HG03060 (cell line): Measurements from ENCODE around the gene AKAP6.

ENCODE experiments used
- ATAC-seq: cut with Tn5 transposase; IDR thresholded peaks from one replicate; pipeline ENCODE4 v1.9.1; 2021; ENCODE audit warnings: low read depth, moderate number of reproducible peaks; ENCODE audit not compliant: unreplicated experiment

AKAP6 gene

GRCh38 chr14:32639208-32639607 lies 310.1 kb downstream of the AKAP6 start:
- no peak for ATAC-seq

DNA sequence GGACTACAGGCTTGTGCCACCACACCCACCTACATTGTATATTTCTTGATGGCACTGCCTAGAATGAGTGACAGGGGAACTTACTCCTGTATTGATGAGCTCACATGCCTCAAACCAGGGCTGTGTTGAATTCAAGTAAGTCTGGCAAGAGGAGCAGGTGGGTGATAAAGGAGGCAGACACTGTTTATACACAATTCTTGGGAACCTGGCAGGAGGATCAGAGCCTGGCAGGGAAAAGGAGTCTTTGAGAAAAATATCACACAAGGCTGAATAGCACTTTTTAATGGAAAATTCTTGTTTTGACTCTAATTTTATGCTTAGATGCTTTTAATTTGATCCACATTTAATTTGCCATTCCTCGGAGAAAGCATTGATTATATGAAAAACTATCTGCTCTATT lies 316.5 kb downstream of the AKAP6 start:
- no peak for ATAC-seq

DNA sequence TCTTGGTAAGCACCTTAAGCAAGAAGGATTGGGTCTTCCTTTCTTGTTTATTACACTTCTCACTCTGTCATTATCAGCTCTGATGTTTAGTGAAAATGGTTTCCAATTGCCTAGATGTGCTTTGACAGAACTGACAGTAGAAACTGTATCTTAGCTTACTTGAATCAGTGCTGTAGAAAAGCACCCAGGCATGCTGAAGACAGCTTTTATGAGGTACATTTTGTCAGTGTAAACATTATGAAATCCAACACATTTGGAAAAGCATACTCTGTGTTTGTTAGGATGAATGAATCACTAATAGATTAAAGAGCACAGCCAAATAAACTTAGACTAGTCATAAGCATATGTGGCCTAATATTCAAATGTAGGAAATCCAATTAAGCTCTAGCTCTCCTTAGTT lies 319.3 kb downstream of the AKAP6 start:
- no peak for ATAC-seq

- no peak for ATAC-seq
These were observed 320.9 kb downstream of the AKAP6 start for GRCh38 chr14:32650030-32650429.

DNA sequence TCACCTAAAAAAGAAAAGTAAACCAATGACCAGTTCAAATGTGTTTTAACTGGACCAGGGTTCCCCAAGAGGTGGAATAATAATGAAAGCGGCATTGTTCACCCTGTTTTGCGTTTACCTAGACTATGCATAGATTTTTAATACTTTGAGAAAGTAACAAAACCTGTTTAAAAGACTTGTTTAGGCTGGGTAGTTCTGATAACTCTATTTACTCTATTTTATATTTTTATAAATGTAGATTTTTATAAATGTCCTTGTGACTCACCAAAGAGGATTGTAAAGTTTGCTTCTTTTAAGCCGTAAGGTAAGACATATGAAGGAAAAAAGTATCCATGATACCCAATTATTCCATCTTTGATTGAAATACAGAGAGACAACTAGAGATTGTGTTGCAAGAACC lies 321.6 kb downstream of the AKAP6 start:
- no peak for ATAC-seq

GRCh38 chr14:32654106-32654505 lies 325.0 kb downstream of the AKAP6 start:
- no peak for ATAC-seq

DNA sequence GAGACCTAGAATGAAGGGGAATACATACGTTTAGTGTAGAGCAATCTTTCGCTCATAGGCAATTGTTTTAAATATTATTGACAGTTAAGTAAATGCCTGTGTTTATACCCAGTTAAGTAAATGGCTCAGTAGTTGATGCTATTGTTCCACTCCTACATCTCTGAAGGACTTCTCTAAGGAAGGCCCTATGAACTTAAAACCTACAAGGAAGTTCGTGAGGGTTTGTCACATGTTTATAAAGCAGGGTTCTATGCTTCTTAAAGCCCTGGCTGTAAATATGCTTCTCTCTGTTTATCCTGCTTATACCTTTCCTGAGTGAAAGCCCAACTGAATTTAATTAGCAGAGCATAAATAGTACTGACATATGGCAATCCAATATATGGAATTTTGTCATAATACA lies 327.5 kb downstream of the AKAP6 start:
- no peak for ATAC-seq

DNA sequence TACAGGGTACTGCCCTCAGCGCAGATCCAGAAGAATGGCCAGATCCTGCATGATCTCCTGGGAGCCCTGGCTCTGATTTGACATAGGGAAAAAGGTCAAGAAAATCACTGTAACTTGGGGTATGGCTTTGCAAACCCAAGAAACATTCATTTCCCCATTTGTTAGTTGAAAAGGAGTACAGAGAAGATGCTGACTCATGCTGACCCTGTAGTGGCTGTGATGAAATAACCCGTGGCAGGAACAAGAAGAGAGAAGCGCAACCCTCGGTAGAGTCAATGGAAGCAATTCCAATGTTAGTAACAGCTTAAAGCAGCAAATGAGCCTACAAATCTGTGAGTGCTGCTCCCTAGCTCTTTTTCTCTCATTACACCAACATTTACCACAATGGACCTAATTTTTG lies 328.0 kb downstream of the AKAP6 start:
- no peak for ATAC-seq

DNA sequence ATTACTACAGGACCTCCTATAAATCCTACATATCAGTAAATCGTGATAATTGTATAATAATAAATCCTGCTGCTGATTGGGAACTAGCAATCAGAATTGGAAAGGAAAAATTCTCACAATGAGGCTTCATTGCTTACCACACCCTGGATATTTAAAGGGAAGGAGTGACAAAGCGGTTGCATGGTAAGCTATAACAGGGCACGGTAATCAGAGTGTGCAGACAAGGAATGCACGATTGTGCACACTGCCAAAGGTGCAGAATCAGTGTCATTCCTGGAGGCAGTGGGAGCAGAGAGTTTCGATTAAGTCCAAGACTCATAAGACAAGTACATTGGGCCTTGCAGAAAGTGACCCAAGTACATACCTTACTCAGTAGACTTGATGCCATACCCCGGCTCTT lies 332.1 kb downstream of the AKAP6 start:
- ATAC-seq: no peak

DNA sequence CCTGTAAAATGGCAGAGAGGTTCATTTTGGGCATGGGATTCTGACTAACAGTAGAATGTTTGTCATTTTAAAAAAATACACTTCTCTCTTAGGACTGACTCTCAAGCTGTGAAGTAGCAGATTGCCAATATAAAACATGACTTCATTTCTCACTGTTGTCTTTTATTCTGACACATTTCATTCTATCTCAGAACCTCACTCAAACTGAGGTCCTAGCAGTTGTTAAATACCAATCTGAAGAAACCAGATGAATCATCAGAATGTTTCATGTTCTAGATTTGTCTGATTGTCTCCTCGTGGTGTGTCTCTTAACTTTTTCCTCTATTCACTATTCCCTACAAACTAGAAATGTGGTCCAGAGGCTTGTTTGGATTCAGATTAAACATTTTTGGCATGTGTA lies 333.1 kb downstream of the AKAP6 start:
- ATAC-seq: no peak

DNA sequence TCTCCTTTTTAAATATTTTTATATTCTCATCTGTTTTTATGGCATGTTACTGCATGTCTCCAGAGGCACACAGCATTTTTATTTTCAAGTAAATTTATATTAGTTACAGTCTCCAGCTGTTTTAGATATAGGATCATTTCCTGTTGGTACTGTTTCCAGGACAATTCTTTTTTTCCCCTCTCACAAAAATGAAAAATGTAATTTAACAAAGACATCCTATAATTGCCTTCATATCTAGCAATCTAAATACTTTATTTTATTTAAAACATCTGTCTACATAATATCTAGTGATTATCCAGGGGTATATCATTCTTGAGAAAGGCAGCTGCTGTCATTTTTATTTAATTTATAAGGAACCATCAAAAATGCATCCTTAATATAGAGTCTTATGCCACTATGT lies 337.2 kb downstream of the AKAP6 start:
- ATAC-seq: no peak

DNA sequence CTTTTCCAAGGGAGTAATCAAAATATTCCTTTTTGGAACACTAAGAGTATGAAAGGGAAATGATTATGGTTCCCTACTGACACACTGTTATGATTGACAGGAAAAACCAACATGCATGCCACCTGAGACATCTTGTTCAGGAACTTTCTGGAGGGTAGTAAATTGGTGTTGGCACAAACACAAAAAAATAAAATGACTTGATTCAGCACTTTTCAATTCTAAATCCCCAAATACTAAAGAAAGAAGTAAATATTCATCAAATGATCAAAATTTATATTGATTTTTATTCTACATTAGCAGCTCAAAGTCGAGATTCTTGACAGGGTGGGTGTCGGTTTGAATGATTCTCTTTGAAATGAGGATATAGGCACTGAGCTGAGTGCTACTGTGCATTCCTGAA lies 338.2 kb downstream of the AKAP6 start:
- no peak for ATAC-seq

GRCh38 chr14:32667791-32668190 lies 338.7 kb downstream of the AKAP6 start:
- no peak for ATAC-seq

DNA sequence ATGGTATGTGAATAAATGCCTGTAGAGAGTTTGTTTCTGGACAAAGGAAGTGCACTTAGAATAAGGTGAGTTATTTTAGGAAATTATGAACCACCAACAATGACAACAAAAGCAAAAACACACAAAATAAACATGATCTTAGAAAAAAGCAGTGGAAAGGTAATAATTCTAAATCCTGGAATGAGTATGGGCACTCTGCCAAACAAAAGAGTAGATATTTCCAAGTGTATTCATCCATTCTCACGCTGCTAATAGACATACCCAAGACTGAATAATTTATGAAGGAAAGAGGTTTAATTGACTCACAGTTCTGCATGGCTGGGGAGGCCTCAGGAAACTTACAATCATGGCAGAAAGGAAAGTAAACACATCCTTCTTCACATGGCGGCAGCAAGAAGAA lies 340.3 kb downstream of the AKAP6 start:
- no peak for ATAC-seq

DNA sequence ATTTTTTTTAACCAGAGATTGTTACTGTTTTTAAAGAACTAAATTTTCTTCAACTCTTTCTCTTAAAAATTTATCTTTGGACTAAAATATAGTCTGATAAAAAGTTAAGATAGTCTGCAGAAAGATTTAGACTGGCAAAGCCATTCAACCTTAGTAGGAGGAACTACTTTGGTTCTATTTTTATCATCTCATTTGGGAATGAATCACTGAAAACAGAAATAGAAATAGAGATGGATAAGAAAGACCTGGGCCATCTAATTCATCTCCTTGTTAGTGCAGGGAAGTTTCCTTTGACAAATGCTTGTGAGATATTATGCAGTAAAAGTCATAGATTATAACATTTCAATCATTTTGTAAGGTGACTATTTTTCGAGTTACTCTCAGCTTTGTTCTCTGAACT lies 346.3 kb downstream of the AKAP6 start:
- ATAC-seq: no peak

- no peak for ATAC-seq
These were observed 348.2 kb downstream of the AKAP6 start for GRCh38 chr14:32677129-32677780.

- ATAC-seq: no peak
These were observed 349.0 kb downstream of the AKAP6 start for GRCh38 chr14:32678088-32678487.

DNA sequence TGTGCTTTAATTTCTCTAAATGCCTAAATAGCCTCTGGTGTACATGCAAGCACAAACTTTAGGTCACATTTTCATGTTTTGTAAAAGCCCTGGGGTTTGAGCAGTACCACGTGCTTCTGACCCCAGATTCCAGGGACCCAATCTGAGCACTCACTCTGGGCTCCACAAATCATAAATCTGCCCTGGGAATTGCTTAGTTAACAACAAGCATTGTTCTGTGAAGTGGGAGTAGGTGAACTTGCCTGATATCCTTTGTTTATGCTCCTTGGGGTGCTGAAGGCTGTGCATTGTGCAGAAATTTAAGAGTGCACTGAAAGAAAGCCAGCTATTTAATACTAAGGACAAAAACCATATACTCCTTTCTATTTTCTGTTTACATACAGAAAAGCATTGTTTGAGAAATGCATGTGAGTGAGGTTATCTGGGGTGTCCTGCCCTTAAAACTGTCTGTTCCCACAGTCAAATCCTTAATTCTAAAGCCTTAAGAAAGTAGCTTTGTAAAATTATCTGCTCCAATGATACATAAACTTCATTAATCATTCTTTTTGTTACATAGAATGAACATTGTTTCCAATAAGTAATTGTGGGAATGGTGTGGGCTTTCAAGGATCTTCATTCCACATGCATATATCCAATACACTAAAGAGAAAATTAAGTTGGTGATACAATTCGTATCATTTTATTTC lies 351.0 kb downstream of the AKAP6 start:
- ATAC-seq: no peak

DNA sequence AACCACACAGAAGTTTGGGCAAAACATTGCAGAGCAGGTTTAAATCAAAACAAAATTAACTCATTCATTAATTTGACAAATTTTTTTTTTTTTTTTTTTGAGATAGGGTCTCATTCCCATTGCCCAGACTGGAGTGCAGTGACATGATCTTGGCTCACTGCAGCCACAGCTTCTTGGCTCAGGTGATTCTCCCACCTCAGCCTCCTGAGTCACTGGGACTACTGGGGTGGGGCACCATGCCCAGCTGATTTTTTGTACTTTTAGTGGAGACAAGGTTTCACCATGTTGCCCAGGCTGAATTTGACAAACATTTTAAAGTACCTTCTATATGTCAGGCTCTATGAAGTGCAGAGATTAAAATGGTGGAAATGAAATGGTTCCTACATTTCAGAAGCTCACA lies 352.5 kb downstream of the AKAP6 start:
- no peak for ATAC-seq

- no peak for ATAC-seq
These were observed 353.1 kb downstream of the AKAP6 start for GRCh38 chr14:32682214-32682613.

DNA sequence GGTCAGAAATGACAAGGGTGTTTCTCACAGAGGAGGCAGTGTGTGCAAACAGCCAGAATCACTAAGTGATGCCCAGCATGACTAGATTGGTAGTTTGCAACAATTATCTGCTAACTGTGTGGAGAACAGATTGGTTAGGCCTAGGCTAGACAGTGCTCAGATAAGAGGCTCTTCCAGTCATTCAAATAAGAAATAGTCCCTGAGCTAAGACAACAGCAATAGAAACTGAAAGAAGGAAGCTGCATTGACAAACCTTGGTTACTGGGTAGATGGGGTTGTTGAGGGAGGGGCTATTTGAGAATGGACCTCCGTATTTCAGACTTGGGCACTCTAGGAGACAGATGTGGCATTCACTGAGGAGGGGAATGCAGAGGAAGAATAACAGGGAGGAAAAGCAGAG lies 354.6 kb downstream of the AKAP6 start:
- no peak for ATAC-seq

- ATAC-seq: no peak
These were observed 359.8 kb downstream of the AKAP6 start for GRCh38 chr14:32688941-32689340.

GRCh38 chr14:32692441-32692840 lies 363.3 kb downstream of the AKAP6 start:
- no peak for ATAC-seq
